Activated T-helper 1 cell treated with anti-CD3 and anti-CD28 coated beads, Interleukin-2, amount 50 U/mL, for 16 hours (primary cell): ENCODE results near the gene CTNNA3.

Experiments
- DNase-seq, 2 donors: peaks; one replicate each; pipeline ENCODE4 v3.0.0-alpha.2; 2020; ENCODE audit warnings: low read depth in 1 of 2, low spot score in 1 of 2

CTNNA3 gene

DNA sequence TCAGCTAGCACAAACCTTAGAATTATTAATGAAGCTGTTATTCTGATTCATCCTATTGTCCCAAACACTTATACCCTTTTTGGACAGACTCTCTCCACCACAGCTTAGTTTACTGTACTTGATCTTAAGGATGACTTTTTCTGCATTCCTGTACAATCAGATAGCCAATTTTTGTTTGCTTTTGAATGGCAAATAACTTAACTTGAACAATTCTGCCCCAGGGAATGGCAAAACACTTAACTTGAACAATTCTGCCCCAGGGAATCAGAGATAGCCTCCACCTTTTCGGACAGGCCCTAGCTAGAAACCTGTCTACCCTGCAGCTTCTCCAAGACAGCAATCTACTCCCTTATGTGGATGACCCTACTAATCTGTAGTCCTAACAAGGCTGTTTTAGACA, 1438.2 kb downstream of the CTNNA3 start:
- no peak for DNase-seq

- DNase-seq, result no peak
These were observed 1443.0 kb downstream of the CTNNA3 start for GRCh38 chr10:66252986-66253385.

GRCh38 chr10:66246177-66246576, 1449.8 kb downstream of the CTNNA3 start:
- no peak for DNase-seq

GRCh38 chr10:66244953-66245352, 1451.0 kb downstream of the CTNNA3 start:
- no peak for DNase-seq

- no peak for DNase-seq
These were observed 1453.1 kb downstream of the CTNNA3 start for GRCh38 chr10:66242885-66243284.

DNA sequence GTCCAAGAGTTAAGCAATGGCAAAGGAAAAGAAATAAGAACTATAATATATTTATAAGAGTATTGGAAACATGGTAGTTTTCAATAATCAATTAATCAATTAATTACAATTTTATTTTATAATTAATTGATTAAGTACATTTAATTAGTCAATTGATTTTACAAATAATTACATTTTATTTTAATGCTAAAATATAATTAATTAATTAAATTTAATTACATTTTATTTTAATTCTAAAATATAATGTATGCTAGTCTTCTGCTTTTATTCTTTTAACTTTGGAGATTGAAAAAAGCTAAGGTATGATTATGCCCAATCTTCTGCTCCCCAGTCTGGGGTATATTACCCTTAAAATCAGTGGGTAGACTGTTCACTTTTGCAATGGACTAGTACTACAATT, 1456.9 kb downstream of the CTNNA3 start:
- no peak for DNase-seq

- no peak for DNase-seq
These were observed 1457.7 kb downstream of the CTNNA3 start for GRCh38 chr10:66238343-66238742.

GRCh38 chr10:66234872-66235271, 1461.1 kb downstream of the CTNNA3 start:
- DNase-seq, result no peak

DNA sequence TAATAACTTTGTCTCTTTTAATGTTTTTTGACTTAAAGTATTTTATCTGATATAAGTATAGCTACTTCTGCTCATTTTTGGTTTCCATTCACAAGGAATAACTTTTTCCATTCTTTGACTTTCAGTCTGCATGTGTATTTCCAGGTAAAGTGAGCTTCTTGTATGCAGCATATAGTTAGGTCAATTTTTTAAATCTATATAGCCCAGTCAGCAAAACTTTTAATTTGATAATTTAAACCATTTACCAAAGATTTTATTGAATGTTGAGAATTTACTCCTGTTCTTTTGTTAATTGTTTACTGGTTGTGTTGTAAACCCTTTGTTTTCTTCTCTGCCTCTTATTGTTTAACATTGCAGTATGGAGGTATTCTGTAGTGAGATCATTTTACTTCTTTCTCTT, 1467.1 kb downstream of the CTNNA3 start:
- no peak for DNase-seq

DNA sequence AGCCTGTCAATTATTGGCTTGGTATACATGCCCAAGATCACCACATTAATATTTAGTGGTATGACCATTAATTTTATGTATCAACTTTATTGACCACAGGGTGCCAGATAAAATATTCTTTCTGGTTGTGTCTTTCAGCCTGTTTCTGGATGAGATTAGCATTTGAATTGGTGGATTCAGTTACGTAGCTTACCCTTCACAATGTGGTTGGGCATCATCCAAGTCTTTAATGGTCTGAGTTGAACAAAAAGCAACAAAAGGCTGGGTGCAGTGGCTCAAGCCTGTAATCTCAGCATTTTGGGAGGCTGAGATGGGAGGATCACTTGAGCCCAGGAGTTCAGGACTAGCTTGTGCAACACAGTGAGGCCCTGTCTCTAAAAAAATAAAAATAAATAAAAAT, 1472.3 kb downstream of the CTNNA3 start:
- no peak for DNase-seq

DNA sequence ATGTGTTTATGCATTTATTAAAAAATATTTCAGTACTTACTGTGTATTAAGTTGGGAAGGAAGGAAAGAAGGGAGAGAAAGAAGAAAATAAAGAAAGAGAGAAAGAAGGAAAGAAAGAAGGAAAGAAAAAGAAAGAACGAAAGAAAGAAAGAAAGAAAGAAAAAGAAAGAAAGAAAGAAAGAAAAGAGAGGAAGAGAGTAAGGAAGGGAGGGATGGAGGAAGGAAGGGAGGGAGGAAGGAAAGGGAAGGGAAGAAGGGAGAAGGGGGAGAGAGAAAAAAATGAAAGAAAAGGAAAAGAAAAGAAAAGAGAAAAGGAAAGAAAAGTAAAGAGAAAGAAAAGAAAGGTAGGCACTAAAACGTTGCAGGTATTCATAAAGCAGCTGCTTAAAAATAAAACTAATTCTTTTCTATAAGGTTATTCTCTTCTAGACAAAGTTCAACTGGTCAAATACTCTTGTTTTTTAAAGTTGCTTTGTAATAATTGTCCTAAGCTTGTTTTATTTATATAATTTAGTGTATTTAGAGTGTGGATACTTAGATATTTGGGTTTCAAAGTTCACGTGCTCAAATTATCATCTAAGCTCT, 1473.4 kb downstream of the CTNNA3 start:
- DNase-seq, result no peak

- no peak for DNase-seq
These were observed 1476.9 kb downstream of the CTNNA3 start for GRCh38 chr10:66218981-66219587.

GRCh38 chr10:66218289-66218688, 1477.7 kb downstream of the CTNNA3 start:
- DNase-seq, result no peak

DNA sequence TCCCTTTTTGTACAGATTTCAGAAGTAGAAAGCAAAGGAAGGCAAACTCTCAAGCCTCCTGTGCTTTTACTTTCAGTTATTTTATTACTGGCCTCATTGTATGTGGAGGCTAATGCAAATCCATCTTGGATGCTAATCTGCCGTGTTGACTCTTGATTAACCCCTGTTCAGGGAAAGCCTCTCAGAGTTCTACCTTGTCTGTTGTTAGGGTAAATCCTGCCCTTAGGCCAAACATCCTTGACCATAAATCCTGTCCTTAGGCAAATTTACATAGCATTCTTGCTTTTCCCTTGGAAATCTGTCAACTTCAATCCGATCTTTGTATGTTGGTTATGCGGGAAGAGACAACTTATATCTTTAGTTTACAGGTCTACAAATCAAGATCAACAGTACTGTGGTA, 1480.1 kb downstream of the CTNNA3 start:
- DNase-seq, result no peak

GRCh38 chr10:66214721-66215404, 1481.1 kb downstream of the CTNNA3 start:
- no peak for DNase-seq

DNA sequence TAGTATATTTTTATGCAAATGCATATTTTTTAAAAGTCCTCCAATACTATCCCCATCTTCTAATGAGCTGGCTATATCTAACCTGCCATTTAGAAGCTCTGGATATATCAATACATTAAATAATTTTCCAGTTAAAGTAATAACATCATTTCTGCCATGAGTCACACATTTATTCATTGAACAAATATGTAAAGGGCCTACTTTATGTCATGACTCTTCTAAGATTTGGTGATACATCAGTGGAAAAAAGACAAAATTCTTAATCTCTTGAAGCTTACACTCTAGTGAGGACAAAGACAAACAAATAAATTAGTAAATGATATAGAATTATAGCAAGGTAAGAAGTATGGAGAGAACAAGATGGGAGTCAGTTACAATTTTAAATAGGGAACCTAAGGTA, 1487.0 kb downstream of the CTNNA3 start:
- DNase-seq, result no peak

DNA sequence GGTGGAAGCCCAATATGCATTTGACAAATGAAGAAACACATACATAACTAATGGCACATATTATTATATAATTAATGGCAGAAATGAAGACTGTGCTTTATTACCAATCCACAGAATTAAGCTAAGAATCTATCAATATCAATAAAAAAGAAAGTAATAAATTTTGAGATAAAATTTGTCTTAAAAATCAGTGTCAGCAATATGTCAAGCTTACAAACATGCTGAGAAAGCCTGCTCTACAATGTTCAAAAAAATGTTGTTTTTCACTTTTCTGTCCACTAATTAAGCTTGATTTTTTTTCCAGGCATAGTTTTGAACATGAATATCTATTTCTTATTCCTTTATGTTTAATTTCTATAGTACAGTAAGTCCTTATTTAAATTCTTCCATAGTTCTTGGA, 1491.2 kb downstream of the CTNNA3 start:
- no peak for DNase-seq

DNA sequence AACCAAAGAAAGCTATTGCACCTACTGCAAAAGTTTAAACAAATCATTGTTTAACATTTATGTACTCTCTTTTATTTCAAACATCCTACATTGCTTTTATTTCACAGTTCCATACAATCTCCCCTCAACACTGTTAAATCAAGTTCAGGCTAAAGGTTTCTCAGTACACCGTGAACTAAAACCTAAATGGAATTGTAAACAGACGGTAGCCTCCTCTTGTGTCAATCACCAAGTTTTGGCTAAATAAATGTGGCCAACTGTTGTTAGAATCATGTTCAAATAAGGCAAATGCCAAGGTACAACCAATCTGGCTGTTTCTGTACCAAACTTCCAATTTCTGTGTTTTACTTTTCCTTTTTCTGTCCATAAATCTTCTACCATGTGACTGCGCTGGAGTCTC, 1493.9 kb downstream of the CTNNA3 start:
- DNase-seq, result no peak

DNA sequence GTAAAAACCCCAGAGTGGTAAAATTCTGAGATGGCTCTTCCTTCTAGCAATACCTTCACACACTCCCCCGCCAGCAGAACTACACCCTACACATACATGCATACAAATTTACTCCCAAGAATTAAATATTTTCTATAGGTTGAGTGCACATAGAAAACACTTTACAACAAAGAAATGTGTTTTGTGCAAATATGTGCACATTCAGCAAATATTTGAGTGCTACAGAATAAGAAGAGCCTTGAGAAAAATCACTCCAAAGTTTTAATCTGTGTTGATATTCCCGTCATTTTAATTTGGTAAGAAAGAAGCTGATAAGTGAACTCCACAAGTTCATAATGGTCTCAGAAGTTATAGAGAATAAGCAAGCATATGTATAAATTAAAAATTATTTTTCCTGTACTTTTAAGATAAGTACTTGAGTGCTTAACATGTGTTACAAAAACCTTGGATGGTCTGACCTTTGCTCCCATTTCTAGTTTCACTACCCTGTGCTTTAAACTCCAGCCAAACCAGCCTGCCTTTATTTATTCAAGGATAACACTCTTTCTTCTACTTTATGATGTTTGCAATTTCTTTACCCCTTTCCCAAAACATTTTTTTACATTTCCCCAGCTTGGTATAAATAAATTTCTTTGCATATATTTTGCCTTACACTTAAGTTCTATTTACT, 1503.7 kb downstream of the CTNNA3 start:
- DNase-seq, result no peak

- DNase-seq, result no peak
These were observed 1505.6 kb downstream of the CTNNA3 start for GRCh38 chr10:66190413-66190812.

GRCh38 chr10:66189271-66189670, 1506.7 kb downstream of the CTNNA3 start:
- DNase-seq, result no peak

DNA sequence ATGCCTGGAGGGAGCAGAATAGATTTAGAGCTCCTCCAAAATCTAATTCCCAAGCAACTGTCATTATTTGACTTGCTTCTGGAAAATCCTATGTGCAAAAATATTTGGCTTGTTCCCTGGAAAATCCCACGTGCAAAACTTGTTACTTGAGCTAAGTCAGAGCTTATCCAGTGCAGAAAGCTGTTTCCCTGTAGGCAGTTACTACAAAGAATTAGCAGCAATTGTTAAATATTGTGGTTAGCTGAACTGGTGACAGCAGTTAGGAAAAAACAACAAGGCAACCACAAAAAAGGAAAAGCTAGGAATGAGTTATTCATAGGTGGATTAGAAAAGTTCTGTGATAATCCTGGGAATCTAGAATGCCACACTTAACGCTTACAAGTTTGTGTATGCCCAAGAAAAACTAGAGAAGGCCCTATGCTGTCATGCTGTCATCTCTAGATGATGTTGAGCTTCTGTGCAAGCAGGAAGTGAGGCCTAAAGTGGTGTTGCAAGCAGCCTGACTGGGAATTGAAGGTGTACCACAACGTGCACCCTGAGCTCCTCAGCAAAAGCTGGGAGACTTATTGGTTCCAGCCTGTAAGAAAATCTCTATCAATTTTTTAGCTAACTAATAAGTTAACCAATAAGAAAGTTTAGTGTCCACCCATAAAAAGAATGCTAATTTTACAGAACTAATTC, 1508.8 kb downstream of the CTNNA3 start:
- no peak for DNase-seq
